HEK293 (cell line): ENCODE data around the gene PTPRF.

Experiments used
- CTCF ChIA-PET: fragments of 350-600 bp; formaldehyde crosslinking; extraction: SDS; loops from one replicate; lab custom pipeline; 2021; ENCODE audit warnings: antibody characterized with exemption; lab: Yijun Ruan, JAX
- POLR2A ChIA-PET: fragments of 300-600 bp; formaldehyde crosslinking; extraction: SDS; loops from one replicate; lab custom pipeline; 2020; ENCODE audit warnings: antibody characterized with exemption, inconsistent platforms; lab: Yijun Ruan, JAX
- H3K27ac ChIP-seq: fragments of 200-500 bp; sonication (Bioruptor generic); 2 replicates; pipeline ENCODE4 v1.5.1; 2014; ENCODE audit warnings: low read depth, low read length, control low read depth, inconsistent platforms; ENCODE audit errors: extremely low read depth
- H3K36me3 ChIP-seq, 2 experiments: fragments of 200-500 bp in 1 of 2; sonication (Bioruptor generic) in 1 of 2; 1 replicate in 1 of 2; 2 replicates in 1 of 2; pipeline ENCODE4 v1.5.1; 2014 to 2017; ENCODE audit warnings: inconsistent platforms in 2 of 2, low read length in 2 of 2; ENCODE audit not compliant: control insufficient read depth in 2 of 2, insufficient read depth in 1 of 2
- H3K4me1 ChIP-seq: fragments of 200-500 bp; sonication (Bioruptor generic); 2 replicates; pipeline ENCODE4 v1.5.1; 2014; ENCODE audit warnings: mild to moderate bottlenecking, low read length, inconsistent platforms; ENCODE audit not compliant: control insufficient read depth, insufficient read depth
- H3K4me3 ChIP-seq: 2 replicates; pipeline ENCODE4 v1.5.1; 2011; ENCODE audit warnings: low read depth, mild to moderate bottlenecking, control low read depth, low read length, moderate library complexity
- H3K9me3 ChIP-seq: fragments of 200-500 bp; sonication (Bioruptor generic); 2 replicates; pipeline ENCODE4 v1.5.1; 2014; ENCODE audit warnings: low read depth, low read length, inconsistent platforms; ENCODE audit not compliant: control insufficient read depth, insufficient read depth
- GLI2 ChIP-seq: fragments of 450-650 bp; formaldehyde crosslinking; IDR thresholded peaks from 2 replicates; pipeline ENCODE4; 2017; ENCODE audit warnings: missing biosample characterization, missing genetic modification characterization, low read depth, borderline replicate concordance
- IKZF3 ChIP-seq: fragments of 450-650 bp; IDR thresholded peaks from 2 replicates; pipeline ENCODE4 v1.5.0; 2018; ENCODE audit warnings: missing biosample characterization, mild to moderate bottlenecking, missing genetic modification characterization, moderate library complexity
- KLF9 ChIP-seq: fragments of 450-650 bp; formaldehyde crosslinking; IDR thresholded peaks from 2 replicates; pipeline ENCODE4 v1.5.1; 2016; ENCODE audit warnings: missing biosample characterization, missing genetic modification characterization, low read depth
- MZF1 ChIP-seq: fragments of 450-650 bp; formaldehyde crosslinking; IDR thresholded peaks from 2 replicates; pipeline ENCODE4 v1.5.1; 2017; ENCODE audit warnings: missing biosample characterization, missing genetic modification characterization, borderline replicate concordance
- OVOL3 ChIP-seq: fragments of 450-650 bp; formaldehyde crosslinking; IDR thresholded peaks from 2 replicates; pipeline ENCODE4 v1.5.1; 2016; ENCODE audit warnings: missing biosample characterization, missing genetic modification characterization
- RBAK ChIP-seq: fragments of 450-650 bp; formaldehyde crosslinking; IDR thresholded peaks from 2 replicates; pipeline ENCODE4 v1.5.1; 2016; ENCODE audit warnings: missing biosample characterization, missing genetic modification characterization
- SETDB1 ChIP-seq: IDR thresholded peaks from one replicate; pipeline ENCODE4 v1.6.1; 2017; ENCODE audit warnings: mild to moderate bottlenecking, low read length, moderate library complexity, mixed read lengths; ENCODE audit not compliant: insufficient read length
- WT1 ChIP-seq: fragments of 450-650 bp; formaldehyde crosslinking; IDR thresholded peaks from 2 replicates; pipeline ENCODE4 v1.5.1; 2016; ENCODE audit warnings: missing biosample characterization, missing genetic modification characterization
- YY1 ChIP-seq: fragments of 450-650 bp; formaldehyde crosslinking; IDR thresholded peaks from 2 replicates; pipeline ENCODE4 v1.5.1; 2018; ENCODE audit warnings: missing biosample characterization, missing genetic modification characterization
- ZBTB48 ChIP-seq: fragments of 450-650 bp; formaldehyde crosslinking; IDR thresholded peaks from 2 replicates; pipeline ENCODE4 v1.5.1; 2016; ENCODE audit warnings: missing biosample characterization, missing genetic modification characterization
- ZNF23 ChIP-seq: fragments of 450-650 bp; formaldehyde crosslinking; IDR thresholded peaks from 2 replicates; pipeline ENCODE4 v1.5.1; 2016; ENCODE audit warnings: missing biosample characterization, missing genetic modification characterization, borderline replicate concordance
- ZNF544 ChIP-seq: fragments of 450-650 bp; formaldehyde crosslinking; IDR thresholded peaks from 2 replicates; pipeline ENCODE4 v1.5.0; 2017; ENCODE audit warnings: missing biosample characterization, missing genetic modification characterization
- TF ChIP-seq, protein P1 (sequence below): fragments of 450-650 bp; formaldehyde crosslinking; IDR thresholded peaks from 2 replicates; pipeline ENCODE4 v1.5.1; 2016; ENCODE audit warnings: missing biosample characterization, missing genetic modification characterization
- TF ChIP-seq, protein P2 (sequence below): fragments of 450-650 bp; formaldehyde crosslinking; IDR thresholded peaks from 2 replicates; pipeline ENCODE4 v1.5.1; 2016; ENCODE audit warnings: missing biosample characterization, missing genetic modification characterization
- TF ChIP-seq, protein P3 (sequence below): fragments of 450-650 bp; IDR thresholded peaks from 2 replicates; pipeline ENCODE4 v1.5.1; 2018; ENCODE audit warnings: missing biosample characterization, mild to moderate bottlenecking, missing genetic modification characterization

Gene PTPRF

DNA sequence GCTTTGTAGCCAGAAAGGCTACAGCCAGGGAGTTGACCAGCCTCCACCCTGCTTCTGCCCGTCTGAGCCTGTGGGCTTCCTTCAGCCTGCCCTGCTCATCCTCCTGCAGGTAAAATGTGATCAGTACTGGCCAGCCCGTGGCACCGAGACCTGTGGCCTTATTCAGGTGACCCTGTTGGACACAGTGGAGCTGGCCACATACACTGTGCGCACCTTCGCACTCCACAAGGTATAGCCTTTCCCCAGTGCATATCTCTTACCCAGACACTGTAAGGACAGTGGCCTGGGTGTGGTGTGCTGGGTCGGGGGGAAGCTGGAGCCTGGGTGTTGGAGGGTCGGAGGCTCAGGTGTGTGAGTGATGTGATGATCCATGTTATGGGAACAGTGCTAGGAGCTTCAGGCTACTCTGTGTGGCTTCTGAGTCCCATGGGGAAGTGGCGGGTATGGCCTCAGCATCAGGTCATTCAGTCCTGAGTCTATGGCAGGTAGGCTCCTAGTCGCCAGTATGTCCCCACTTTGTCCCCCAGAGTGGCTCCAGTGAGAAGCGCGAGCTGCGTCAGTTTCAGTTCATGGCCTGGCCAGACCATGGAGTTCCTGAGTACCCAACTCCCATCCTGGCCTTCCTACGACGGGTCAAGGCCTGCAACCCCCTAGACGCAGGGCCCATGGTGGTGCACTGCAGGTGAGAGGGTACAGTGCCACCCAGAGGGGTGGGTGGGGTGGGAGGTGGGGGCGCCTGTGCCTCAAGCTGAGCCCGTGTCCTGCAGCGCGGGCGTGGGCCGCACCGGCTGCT, 88.0 kb downstream of the PTPRF start (continued):
- no peak for TF ChIP-seq RBAK
- TF ChIP-seq, protein P1, sequence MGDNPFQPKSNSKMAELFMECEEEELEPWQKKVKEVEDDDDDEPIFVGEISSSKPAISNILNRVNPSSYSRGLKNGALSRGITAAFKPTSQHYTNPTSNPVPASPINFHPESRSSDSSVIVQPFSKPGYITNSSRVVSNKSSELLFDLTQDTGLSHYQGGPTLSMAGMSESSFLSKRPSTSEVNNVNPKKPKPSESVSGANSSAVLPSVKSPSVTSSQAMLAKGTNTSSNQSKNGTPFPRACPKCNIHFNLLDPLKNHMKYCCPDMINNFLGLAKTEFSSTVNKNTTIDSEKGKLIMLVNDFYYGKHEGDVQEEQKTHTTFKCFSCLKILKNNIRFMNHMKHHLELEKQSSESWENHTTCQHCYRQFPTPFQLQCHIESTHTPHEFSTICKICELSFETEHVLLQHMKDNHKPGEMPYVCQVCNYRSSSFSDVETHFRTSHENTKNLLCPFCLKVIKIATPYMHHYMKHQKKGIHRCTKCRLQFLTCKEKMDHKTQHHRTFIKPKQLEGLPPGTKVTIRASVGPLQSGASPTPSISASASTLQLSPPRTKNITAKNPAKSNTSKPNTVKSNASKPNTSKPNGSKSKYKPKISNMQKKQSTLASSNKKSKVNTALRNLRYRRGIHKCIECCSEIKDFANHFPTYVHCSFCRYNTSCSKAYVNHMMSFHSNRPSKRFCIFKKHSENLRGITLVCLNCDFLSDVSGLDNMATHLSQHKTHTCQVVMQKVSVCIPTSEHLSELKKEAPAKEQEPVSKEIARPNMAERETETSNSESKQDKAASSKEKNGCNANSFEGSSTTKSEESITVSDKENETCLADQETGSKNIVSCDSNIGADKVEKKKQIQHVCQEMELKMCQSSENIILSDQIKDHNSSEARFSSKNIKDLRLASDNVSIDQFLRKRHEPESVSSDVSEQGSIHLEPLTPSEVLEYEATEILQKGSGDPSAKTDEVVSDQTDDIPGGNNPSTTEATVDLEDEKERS (tag by site-specific recombination), result no peak
- no peak for TF ChIP-seq WT1
- no peak for TF ChIP-seq ZNF23
- TF ChIP-seq ZNF544 (tag by site-specific recombination), result no peak

DNA sequence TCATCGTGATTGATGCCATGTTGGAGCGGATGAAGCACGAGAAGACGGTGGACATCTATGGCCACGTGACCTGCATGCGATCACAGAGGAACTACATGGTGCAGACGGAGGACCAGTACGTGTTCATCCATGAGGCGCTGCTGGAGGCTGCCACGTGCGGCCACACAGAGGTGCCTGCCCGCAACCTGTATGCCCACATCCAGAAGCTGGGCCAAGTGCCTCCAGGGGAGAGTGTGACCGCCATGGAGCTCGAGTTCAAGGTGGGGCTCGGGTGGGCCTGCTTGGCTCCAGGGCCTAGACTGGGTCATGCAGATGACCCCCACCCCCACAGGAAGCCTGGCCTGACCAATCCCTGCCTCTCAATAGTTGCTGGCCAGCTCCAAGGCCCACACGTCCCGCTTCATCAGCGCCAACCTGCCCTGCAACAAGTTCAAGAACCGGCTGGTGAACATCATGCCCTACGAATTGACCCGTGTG, 88.7 kb downstream of the PTPRF start:
- peaks cover 0 to 93% of the 10 kb centered on the region in 2 experiments; a peak in 2 of 3 replicates for H3K36me3 ChIP-seq
- H3K4me3 ChIP-seq, result no peak overlapping the region
- TF ChIP-seq, protein P2, sequence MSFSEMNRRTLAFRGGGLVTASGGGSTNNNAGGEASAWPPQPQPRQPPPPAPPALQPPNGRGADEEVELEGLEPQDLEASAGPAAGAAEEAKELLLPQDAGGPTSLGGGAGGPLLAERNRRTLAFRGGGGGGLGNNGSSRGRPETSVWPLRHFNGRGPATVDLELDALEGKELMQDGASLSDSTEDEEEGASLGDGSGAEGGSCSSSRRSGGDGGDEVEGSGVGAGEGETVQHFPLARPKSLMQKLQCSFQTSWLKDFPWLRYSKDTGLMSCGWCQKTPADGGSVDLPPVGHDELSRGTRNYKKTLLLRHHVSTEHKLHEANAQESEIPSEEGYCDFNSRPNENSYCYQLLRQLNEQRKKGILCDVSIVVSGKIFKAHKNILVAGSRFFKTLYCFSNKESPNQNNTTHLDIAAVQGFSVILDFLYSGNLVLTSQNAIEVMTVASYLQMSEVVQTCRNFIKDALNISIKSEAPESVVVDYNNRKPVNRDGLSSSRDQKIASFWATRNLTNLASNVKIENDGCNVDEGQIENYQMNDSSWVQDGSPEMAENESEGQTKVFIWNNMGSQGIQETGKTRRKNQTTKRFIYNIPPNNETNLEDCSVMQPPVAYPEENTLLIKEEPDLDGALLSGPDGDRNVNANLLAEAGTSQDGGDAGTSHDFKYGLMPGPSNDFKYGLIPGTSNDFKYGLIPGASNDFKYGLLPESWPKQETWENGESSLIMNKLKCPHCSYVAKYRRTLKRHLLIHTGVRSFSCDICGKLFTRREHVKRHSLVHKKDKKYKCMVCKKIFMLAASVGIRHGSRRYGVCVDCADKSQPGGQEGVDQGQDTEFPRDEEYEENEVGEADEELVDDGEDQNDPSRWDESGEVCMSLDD, result no peak
- TF ChIP-seq, protein P3, sequence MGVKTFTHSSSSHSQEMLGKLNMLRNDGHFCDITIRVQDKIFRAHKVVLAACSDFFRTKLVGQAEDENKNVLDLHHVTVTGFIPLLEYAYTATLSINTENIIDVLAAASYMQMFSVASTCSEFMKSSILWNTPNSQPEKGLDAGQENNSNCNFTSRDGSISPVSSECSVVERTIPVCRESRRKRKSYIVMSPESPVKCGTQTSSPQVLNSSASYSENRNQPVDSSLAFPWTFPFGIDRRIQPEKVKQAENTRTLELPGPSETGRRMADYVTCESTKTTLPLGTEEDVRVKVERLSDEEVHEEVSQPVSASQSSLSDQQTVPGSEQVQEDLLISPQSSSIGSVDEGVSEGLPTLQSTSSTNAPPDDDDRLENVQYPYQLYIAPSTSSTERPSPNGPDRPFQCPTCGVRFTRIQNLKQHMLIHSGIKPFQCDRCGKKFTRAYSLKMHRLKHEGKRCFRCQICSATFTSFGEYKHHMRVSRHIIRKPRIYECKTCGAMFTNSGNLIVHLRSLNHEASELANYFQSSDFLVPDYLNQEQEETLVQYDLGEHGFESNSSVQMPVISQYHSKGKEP (tag by site-specific recombination), result no peak
- no peak for TF ChIP-seq YY1 (tag by site-specific recombination)
- no peak for TF ChIP-seq IKZF3 (tag by site-specific recombination)
- no peak for TF ChIP-seq MZF1 (tag by site-specific recombination)
- H3K27ac ChIP-seq, result no peak overlapping the region
- H3K4me1 ChIP-seq, result no peaks in the 10 kb centered on the region
- ChIA-PET CTCF (interaction anchor here (0.6 kb wide), 1 partner anchor 387 kb away, joined by 3 read pairs; no protein-coding TSS in a partner anchor), POLR2A (no interaction called here)
- H3K9me3 ChIP-seq, result no peaks in the 10 kb centered on the region

DNA sequence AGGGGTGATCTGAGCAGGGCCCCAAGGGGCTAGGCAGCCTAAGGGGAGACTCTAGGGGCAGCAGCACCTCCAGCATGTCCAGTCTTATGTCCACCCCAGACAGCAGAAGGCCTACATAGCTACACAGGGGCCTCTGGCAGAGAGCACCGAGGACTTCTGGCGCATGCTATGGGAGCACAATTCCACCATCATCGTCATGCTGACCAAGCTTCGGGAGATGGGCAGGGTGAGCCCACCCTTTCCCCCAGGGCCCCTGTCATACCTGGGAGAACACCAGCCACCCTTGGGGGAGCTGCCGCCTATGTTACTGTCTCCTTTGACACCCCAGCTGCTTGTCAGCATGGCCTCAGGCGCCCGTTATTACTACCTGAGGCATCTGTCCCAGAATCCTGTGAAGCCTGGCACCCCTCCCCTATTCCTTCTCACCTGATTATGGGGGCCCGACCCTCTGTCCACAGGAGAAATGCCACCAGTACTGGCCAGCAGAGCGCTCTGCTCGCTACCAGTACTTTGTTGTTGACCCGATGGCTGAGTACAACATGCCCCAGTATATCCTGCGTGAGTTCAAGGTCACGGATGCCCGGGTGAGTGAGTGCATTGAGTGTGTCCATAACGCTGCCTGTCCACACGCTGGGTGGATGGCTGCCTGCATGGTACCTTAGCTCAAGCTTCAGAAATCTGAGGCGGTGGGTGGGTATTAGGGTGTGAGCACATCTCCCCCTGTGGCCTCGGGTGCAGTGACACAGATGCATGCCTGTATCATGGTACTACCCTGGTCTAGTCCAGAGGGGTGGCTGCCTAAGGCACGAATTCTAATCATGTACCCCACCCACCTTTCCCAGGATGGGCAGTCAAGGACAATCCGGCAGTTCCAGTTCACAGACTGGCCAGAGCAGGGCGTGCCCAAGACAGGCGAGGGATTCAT, 89.6 kb downstream of the PTPRF start:
- ChIA-PET POLR2A (no interaction called here), CTCF (interaction anchor here (0.6 kb wide), 2 partner anchors 9 to 386 kb away, joined by 3 to 4 read pairs; no protein-coding TSS in a partner anchor)
- no peak overlapping the region for H3K27ac ChIP-seq
- H3K36me3 ChIP-seq, result peaks cover 0 to 93% of the 10 kb centered on the region in 2 experiments; a peak in 2 of 3 replicates
- H3K4me3 ChIP-seq, result no peak overlapping the region
- TF ChIP-seq KLF9 (tag by site-specific recombination) (no peak), GLI2 (tag by site-specific recombination) (no peak), ZBTB48 (no peak), SETDB1 (no peak), OVOL3 (tag by site-specific recombination) (no peak)
- no peaks in the 10 kb centered on the region for H3K9me3 ChIP-seq
- H3K4me1 ChIP-seq, result no peaks in the 10 kb centered on the region
